ENCODE data around the gene SCRT2. TPM values are rescaled to one million over a fixed set of nuclear protein-coding genes. Genes with fewer than 3 reads are reported as not detected.

Gene SCRT2
- polyA plus RNA-seq, 1 donor from 2014 or later = 2.5 TPM

DNA sequence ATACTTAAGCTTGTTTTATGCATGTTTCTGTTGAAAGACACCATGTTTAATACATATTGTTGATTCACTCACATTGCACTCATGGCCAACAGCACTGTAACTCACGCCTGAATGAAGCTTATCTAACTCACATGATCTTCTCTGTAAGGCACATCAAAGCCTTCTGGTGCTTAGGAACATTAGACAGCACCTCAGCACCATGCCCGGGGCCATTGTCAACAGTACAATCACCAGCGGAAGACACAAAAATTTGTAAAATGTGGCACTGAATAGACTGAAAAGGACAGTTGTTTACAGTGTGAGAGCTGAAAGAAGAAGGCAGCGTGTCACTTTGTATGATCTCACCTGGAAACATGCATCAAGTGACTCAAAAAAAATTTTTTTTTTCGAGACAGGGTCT, 56.6 kb downstream of the SCRT2 start:
- no peaks in the 10 kb centered on the region for H3F3A ChIP-seq (ENCODE audit: insufficient read depth, low read length, poor library complexity, severe bottlenecking)
- H3K4me3 ChIP-seq (ENCODE audit: low read length) = no peak overlapping the region
- H3K27ac ChIP-seq (ENCODE audit: low read length) = no peak overlapping the region
- H3K9me2 ChIP-seq (ENCODE audit: insufficient read depth, low read length) = no peaks in the 10 kb centered on the region
- peaks cover 6% of the 10 kb centered on the region for H3K9me3 ChIP-seq (ENCODE audit: low read length)
- H3K36me3 ChIP-seq (ENCODE audit: insufficient read depth, low read length) = no peaks in the 10 kb centered on the region
- no peak overlapping the region for H3K4me2 ChIP-seq (ENCODE audit: low read length)
- no peaks in the 10 kb centered on the region for H4K20me1 ChIP-seq (ENCODE audit: insufficient read depth)
- no peak for TF ChIP-seq TAF1 (IDR thresholded peaks at IDR 0.05; ENCODE audit: low read depth)
- no peak for TF ChIP-seq RAD21 (conservative IDR thresholded peaks at IDR 0.05)
- no peak for TF ChIP-seq EP300 (conservative IDR thresholded peaks at IDR 0.05; ENCODE audit: poor library complexity, severe bottlenecking)
- H2AFZ ChIP-seq (ENCODE audit: low read depth, low read length) = no peak overlapping the region
- H3K9ac ChIP-seq (ENCODE audit: low read length) = no peak overlapping the region
- no peaks in the 10 kb centered on the region for H3K27me3 ChIP-seq (ENCODE audit: insufficient read depth, low read depth, low read length)
- no peaks in the 10 kb centered on the region for H3K79me2 ChIP-seq (replicated peaks; ENCODE audit: insufficient read depth, low read length)

DNA sequence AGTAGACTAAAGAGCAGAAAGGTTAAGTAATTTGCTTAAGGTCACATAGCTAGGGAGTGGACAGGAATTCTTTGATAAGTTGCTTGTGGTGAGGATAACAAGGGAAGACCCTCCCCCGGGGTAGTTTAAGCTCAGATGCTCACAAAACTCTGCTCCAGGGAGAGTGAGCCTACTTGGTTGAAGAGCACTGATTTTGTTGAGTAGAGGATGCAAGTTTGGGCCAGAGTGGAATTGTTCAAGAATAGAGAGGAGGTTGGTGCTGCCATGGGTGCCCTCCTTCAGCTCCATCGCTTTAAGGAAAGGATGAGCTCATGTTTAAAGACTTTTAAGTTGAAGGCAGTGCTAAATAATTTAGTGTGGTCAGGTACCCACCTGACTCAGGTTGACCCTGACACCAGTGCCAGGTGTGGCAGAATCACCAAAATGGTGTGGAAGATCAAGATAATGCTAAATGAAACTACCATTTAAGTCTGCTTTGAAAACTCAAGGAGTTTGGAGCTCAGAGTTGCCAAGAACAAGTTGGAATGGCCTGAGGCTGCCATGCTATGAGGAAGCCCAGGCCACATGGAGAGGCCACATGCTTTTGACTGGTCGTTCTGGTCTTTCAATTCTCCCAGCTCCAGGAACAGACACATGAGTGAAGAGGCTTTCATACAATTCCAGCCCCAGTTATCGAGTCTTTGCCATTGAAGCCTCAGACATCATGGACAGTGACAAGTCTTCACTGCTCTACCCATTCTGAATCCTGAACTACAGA, 57.5 kb downstream of the SCRT2 start:
- H3K27me3 ChIP-seq (ENCODE audit: insufficient read depth, low read depth, low read length) = peaks cover under 1% of the 10 kb centered on the region
- no peaks in the 10 kb centered on the region for H3K9me2 ChIP-seq (ENCODE audit: insufficient read depth, low read length)
- TF ChIP-seq TAF1 (IDR thresholded peaks at IDR 0.05; ENCODE audit: low read depth) (no peak), POLR2AphosphoS5 (IDR thresholded peaks at IDR 0.05) (no peak), SMC3 (conservative IDR thresholded peaks at IDR 0.05; ENCODE audit: poor library complexity) (no peak), MXI1 (conservative IDR thresholded peaks at IDR 0.05; ENCODE audit: poor library complexity, severe bottlenecking) (no peak), RAD21 (conservative IDR thresholded peaks at IDR 0.05) (no peak), CTCF (IDR thresholded peaks at IDR 0.05; ENCODE audit: poor library complexity, severe bottlenecking) (no peak), EZH2 (IDR thresholded peaks at IDR 0.05; ENCODE audit: borderline replicate concordance, insufficient read depth, low read length, poor library complexity, severe bottlenecking) (no peak)
- no peak overlapping the region for H2AFZ ChIP-seq (ENCODE audit: low read depth, low read length)
- no peak overlapping the region for H3K9ac ChIP-seq (ENCODE audit: low read length)
- no peaks in the 10 kb centered on the region for H3K36me3 ChIP-seq (ENCODE audit: insufficient read depth, low read length)
- no peaks in the 10 kb centered on the region for H3K79me2 ChIP-seq (replicated peaks; ENCODE audit: insufficient read depth, low read length)
- no peak overlapping the region for H3K4me3 ChIP-seq (ENCODE audit: low read length)
- no peaks in the 10 kb centered on the region for H3F3A ChIP-seq (ENCODE audit: insufficient read depth, low read length, poor library complexity, severe bottlenecking)
- no peaks in the 10 kb centered on the region for H4K20me1 ChIP-seq (ENCODE audit: insufficient read depth)
- H3K27ac ChIP-seq (ENCODE audit: low read length) = no peak overlapping the region
- no peak overlapping the region for H3K4me2 ChIP-seq (ENCODE audit: low read length)
- peaks cover 6% of the 10 kb centered on the region for H3K9me3 ChIP-seq (ENCODE audit: low read length)

- Histone ChIP-seq H3K4me2 (ENCODE audit: low read length) (no peak overlapping the region), H3K79me2 (replicated peaks; ENCODE audit: insufficient read depth, low read length) (no peaks in the 10 kb centered on the region), H3K4me3 (ENCODE audit: low read length) (no peak overlapping the region), H3K9me2 (ENCODE audit: insufficient read depth, low read length) (no peaks in the 10 kb centered on the region), H3K27me3 (ENCODE audit: insufficient read depth, low read depth, low read length) (peaks cover 26% of the 10 kb centered on the region), H2AFZ (ENCODE audit: low read depth, low read length) (no peak overlapping the region), H4K20me1 (ENCODE audit: insufficient read depth) (no peaks in the 10 kb centered on the region), H3K9ac (ENCODE audit: low read length) (no peak overlapping the region), H3K27ac (ENCODE audit: low read length) (no peak overlapping the region), H3F3A (ENCODE audit: insufficient read depth, low read length, poor library complexity, severe bottlenecking) (no peaks in the 10 kb centered on the region), H3K9me3 (ENCODE audit: low read length) (peaks cover 6% of the 10 kb centered on the region), H3K36me3 (ENCODE audit: insufficient read depth, low read length) (no peaks in the 10 kb centered on the region)
- TF ChIP-seq EP300 (conservative IDR thresholded peaks at IDR 0.05; ENCODE audit: poor library complexity, severe bottlenecking) (no peak), EZH2 (IDR thresholded peaks at IDR 0.05; ENCODE audit: borderline replicate concordance, insufficient read depth, low read length, poor library complexity, severe bottlenecking) (no peak)
Observed at GRCh38 chr20:615514-615913, 60.1 kb downstream of the SCRT2 start.
